ENCODE measurements around the gene FREY1.
"Not testable (repeated sequence)": the region's sequence is repeated elsewhere in the genome, so short reads cannot be mapped to it uniquely, and the experiment has no call there.

FREY1 gene

DNA sequence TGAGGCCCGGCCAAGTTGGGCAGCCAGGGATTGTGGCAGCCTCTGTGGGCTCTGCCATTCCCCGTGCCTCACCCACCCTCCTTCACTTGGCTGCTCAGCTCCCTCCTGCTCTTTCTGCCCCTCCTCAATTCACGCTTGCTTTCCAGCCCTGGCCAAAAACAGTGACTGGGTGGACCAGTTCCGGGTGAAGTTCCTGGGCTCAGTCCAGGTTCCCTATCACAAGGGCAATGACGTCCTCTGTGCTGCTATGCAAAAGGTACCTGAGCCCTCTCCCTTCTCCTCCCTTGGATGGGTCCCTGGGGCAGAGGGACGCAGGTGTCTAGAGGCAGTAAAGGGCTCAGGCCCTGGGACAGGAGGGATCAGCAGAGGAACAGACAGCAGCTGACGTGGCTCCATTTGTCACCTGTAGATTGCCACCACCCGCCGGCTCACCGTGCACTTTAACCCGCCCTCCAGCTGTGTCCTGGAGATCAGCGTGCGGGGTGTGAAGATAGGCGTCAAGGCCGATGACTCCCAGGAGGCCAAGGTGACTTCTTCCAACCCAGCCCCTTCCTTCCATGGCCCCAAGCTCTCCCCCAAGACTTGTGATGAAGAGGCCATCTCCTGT lies 2.7 kb downstream of the FREY1 start:
- intact Hi-C loops (cut with DNase I; ENCODE audit: low total_unique reads) = no loop called here
- DNase-seq = no peak
- H3K27ac ChIP-seq = no peak overlapping the region

GRCh38 chr11:45902452-45903380 lies 4.4 kb downstream of the FREY1 start:
- TF ChIP-seq, protein P1, sequence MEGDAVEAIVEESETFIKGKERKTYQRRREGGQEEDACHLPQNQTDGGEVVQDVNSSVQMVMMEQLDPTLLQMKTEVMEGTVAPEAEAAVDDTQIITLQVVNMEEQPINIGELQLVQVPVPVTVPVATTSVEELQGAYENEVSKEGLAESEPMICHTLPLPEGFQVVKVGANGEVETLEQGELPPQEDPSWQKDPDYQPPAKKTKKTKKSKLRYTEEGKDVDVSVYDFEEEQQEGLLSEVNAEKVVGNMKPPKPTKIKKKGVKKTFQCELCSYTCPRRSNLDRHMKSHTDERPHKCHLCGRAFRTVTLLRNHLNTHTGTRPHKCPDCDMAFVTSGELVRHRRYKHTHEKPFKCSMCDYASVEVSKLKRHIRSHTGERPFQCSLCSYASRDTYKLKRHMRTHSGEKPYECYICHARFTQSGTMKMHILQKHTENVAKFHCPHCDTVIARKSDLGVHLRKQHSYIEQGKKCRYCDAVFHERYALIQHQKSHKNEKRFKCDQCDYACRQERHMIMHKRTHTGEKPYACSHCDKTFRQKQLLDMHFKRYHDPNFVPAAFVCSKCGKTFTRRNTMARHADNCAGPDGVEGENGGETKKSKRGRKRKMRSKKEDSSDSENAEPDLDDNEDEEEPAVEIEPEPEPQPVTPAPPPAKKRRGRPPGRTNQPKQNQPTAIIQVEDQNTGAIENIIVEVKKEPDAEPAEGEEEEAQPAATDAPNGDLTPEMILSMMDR (IDR thresholded peaks at IDR 0.05) = no peak
- no peak overlapping the region for H3K4me3 ChIP-seq
- no peak for DNase-seq
- H3K9me3 ChIP-seq = no peaks in the 10 kb centered on the region
- intact Hi-C loops (cut with DNase I; ENCODE audit: low total_unique reads) = no loop called here
- H3K27ac ChIP-seq = no peak overlapping the region
- H3K36me3 ChIP-seq = peaks cover 0 to 34% (median 0%) of the 10 kb centered on the region in 3 donors
- H3K4me1 ChIP-seq = peaks cover 0 to 21% (median 21%) of the 10 kb centered on the region in 4 donors
- H3K27me3 ChIP-seq = no peaks in the 10 kb centered on the region

More for the DNA sequence above, 2.7 kb downstream of the FREY1 start:
- Histone ChIP-seq H3K36me3 (peaks cover 0 to 43% (median 0%) of the 10 kb centered on the region in 3 donors), H3K4me3 (no peak overlapping the region), H3K9me3 (no peaks in the 10 kb centered on the region), H3K4me1 (peaks cover 0 to 15% (median 14%) of the 10 kb centered on the region in 4 donors), H3K27me3 (no peaks in the 10 kb centered on the region)
- TF ChIP-seq, protein P1 (IDR thresholded peaks at IDR 0.05) = no peak

GRCh38 chr11:45901626-45902025 lies 5.4 kb downstream of the FREY1 start:
- Histone ChIP-seq H3K4me3 (no peak overlapping the region), H3K9me3 (no peaks in the 10 kb centered on the region), H3K4me1 (peaks cover 0 to 21% (median 21%) of the 10 kb centered on the region in 4 donors), H3K36me3 (peaks cover 0 to 34% (median 0%) of the 10 kb centered on the region in 3 donors), H3K27me3 (peaks cover 0 to 2% of the 10 kb centered on the region in 2 donors), H3K27ac (no peak overlapping the region)
- no peak for DNase-seq
- TF ChIP-seq, protein P1 (IDR thresholded peaks at IDR 0.05) = no peak
- intact Hi-C loops (cut with DNase I; ENCODE audit: low total_unique reads) = no loop called here

- intact Hi-C loops (cut with DNase I; ENCODE audit: low total_unique reads) = no loop called here
- TF ChIP-seq, protein P1 (IDR thresholded peaks at IDR 0.05) = no peak
- H3K27me3 ChIP-seq = peaks cover 0 to 7% of the 10 kb centered on the region in 2 donors
- peak overlapping the region; percentile 53 to 77 for H3K4me3 ChIP-seq
- peaks cover 0 to 34% (median 0%) of the 10 kb centered on the region in 3 donors for H3K36me3 ChIP-seq
- H3K27ac ChIP-seq = peak overlapping the region; percentile 45 to 57
- H3K4me1 ChIP-seq = peaks cover 0 to 21% (median 21%) of the 10 kb centered on the region in 4 donors
- no peaks in the 10 kb centered on the region for H3K9me3 ChIP-seq
- no peak for DNase-seq
Observed at GRCh38 chr11:45900916-45901617, 6.0 kb downstream of the FREY1 start.

- H3K36me3 ChIP-seq = peaks cover 0 to 32% (median 0%) of the 10 kb centered on the region in 3 donors
- H3K27me3 ChIP-seq = peaks cover 0 to 12% of the 10 kb centered on the region in 2 donors
- DNase-seq; intact Hi-C loops (cut with DNase I; ENCODE audit: low total_unique reads); H3K9me3 ChIP-seq: not testable (repeated sequence)
- peak overlapping the region; percentile 57 to 62 for H3K27ac ChIP-seq
- peaks cover 0 to 21% (median 21%) of the 10 kb centered on the region in 4 donors for H3K4me1 ChIP-seq
- H3K4me3 ChIP-seq = peak overlapping the region; percentile 53 to 77
Observed at GRCh38 chr11:45900175-45900800, 6.8 kb downstream of the FREY1 start.
